Measurements from ENCODE around the gene TBC1D30. TPM values are rescaled to one million over a fixed set of nuclear protein-coding genes. Genes with fewer than 3 reads are reported as not detected.

TBC1D30 gene
- total and polyA plus RNA-seq, 5 donors, result 0.57 to 1.6 (median 1.5) TPM

DNA sequence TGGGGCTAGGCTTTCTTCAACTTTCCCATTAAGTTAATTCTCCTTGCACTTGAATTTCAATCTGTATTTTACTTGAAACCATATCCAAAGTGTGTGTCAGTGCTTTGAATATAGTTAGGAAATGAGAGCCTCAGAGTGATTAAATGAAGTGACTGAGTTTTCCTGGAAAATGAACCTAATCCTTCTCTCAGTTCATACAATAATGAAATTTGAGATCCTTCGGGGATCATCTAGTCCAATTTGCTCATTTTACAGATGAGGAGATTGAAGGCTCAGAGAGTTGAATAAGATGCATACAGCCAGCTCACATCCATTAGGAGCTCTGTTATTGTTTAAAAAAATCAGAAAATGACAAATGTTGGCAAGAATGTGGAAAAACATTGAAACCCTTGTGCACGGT is 18.3 kb upstream of the TBC1D30 start:
- Histone ChIP-seq H3K4me1 (ENCODE audit: control insufficient read depth, insufficient read depth, low read length) (no peaks in the 10 kb centered on the region), H3K27ac (ENCODE audit: low read length) (no peak overlapping the region), H3K4me3 (ENCODE audit: low read length) (no peak overlapping the region), H3K27me3 (ENCODE audit: control insufficient read depth, insufficient read depth) (no peaks in the 10 kb centered on the region), H3K9me3 (ENCODE audit: control insufficient read depth, low read length) (no peaks in the 10 kb centered on the region)
- intact Hi-C loops (cut with DNase I), result loop anchor here in 1 of 4 donors (10.0 kb wide), 1 partner anchor 319 kb away; the partner anchor contains the start of gene WIF1
- ATAC-seq (no peak), DNase-seq (no peak)
- WGBS, result 83% methylated on average over 2 of the region's 2 CpGs

DNA sequence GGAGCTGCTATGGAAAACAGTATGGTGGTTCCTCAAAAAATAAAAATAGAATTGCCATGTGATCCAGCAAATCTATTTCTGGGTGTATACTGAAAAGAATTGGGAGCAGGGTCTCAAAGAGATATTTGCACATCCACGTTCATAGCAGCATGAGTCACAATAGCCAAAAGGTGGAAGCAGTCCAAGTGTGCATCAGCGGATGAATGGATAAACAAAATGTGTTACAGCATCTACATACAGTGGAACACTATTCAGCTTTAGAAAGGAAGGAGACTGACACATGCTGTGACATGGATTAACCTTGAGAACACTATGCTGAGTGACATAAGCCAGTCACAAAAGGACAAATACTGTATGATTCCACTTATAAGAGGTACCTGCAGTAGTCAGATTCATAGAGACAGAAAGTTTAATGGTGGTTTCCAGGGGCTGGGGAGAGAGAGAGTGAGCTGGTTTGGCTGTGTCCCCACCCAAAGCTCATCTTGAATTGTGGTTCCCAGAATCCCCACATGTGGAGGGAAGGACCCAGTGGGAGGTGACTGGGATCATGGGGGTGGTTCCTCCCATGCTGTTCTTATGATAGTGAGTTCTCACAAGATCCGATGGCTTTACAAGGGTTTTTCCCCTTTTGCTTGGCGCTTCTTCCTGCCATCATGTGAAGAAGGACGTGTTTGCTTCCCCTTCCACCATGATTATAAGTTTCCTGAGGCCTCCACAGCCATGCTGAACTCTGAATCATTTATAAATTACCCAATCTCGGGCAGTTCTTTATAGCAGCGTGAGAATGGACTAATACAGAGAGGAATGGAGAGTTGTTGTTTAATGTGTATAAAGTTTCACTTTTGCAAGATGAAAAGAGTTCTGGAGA is 17.6 kb upstream of the TBC1D30 start:
- Histone ChIP-seq H3K4me3 (ENCODE audit: low read length) (no peak overlapping the region), H3K4me1 (ENCODE audit: control insufficient read depth, insufficient read depth, low read length) (no peaks in the 10 kb centered on the region), H3K27ac (ENCODE audit: low read length) (no peak overlapping the region), H3K9me3 (ENCODE audit: control insufficient read depth, low read length) (no peaks in the 10 kb centered on the region), H3K27me3 (ENCODE audit: control insufficient read depth, insufficient read depth) (no peaks in the 10 kb centered on the region)
- no peak for DNase-seq
- intact Hi-C loops (cut with DNase I), result loop anchor here in 1 of 4 donors (10.0 kb wide), 1 partner anchor 318 kb away; the partner anchor contains the start of gene WIF1
- 73% methylated on average over 7 of the region's 7 CpGs for WGBS
- no peak for ATAC-seq

DNA sequence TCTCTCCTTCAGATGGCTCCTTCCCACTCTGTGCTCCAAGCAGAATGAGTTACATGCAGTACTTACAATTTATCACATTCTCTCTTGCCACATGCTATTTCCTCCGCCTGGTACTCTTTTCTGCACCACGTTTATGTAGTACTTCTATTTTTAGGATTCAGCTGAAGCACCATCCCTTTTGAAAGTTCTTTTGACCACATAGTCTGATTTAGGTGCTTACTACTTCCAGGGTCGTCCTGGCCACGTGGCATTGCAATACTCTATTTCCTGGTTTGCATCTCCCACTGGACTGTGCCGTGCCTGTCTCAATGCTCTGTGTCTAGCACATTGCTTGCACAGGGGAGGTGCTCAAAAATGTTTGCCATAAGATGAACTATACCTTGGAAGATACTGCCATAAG is 16.3 kb upstream of the TBC1D30 start:
- no peak overlapping the region for H3K4me3 ChIP-seq (ENCODE audit: low read length)
- intact Hi-C loops (cut with DNase I), result loop anchor here in 1 of 4 donors (10.0 kb wide), 1 partner anchor 317 kb away; the partner anchor contains the start of gene WIF1

DNA sequence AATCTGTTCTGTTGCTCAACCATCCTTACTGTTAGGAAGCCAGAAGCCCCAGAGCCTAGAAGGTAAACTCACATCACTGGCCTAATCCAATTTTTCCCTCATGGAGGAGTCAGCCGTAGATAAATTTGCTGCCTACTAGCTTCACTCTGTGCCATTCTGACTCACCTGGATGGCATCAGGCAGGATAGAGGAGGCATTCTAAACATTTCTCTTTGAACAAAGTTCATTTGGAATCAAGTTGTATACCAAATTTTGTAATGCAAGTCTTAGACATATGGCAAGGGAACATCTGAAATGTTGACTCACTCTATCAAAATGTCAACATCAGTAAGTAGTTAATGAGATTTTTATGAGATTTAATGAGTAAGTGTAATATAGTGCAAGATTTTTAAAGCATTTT is 13.6 kb upstream of the TBC1D30 start:
- H3K27ac ChIP-seq (ENCODE audit: low read length), result no peak overlapping the region
- DNase-seq, result no peak
- intact Hi-C loops (cut with DNase I), result no loop called here
- WGBS, result 89% methylated on average over 1 of the region's 1 CpG
- no peak for ATAC-seq
- H3K9me3 ChIP-seq (ENCODE audit: control insufficient read depth, low read length), result no peaks in the 10 kb centered on the region
- no peaks in the 10 kb centered on the region for H3K4me1 ChIP-seq (ENCODE audit: control insufficient read depth, insufficient read depth, low read length)
- no peak overlapping the region for H3K4me3 ChIP-seq (ENCODE audit: low read length)
- no peaks in the 10 kb centered on the region for H3K27me3 ChIP-seq (ENCODE audit: control insufficient read depth, insufficient read depth)

More for the DNA sequence above, 16.3 kb upstream of the TBC1D30 start:
- 35% methylated on average over 5 of the region's 5 CpGs for WGBS
- DNase-seq (no peak), ATAC-seq (no peak)
- H3K4me1 ChIP-seq (ENCODE audit: control insufficient read depth, insufficient read depth, low read length), result no peaks in the 10 kb centered on the region
- H3K27ac ChIP-seq (ENCODE audit: low read length), result no peak overlapping the region
- H3K27me3 ChIP-seq (ENCODE audit: control insufficient read depth, insufficient read depth), result no peaks in the 10 kb centered on the region
- H3K9me3 ChIP-seq (ENCODE audit: control insufficient read depth, low read length), result no peaks in the 10 kb centered on the region

DNA sequence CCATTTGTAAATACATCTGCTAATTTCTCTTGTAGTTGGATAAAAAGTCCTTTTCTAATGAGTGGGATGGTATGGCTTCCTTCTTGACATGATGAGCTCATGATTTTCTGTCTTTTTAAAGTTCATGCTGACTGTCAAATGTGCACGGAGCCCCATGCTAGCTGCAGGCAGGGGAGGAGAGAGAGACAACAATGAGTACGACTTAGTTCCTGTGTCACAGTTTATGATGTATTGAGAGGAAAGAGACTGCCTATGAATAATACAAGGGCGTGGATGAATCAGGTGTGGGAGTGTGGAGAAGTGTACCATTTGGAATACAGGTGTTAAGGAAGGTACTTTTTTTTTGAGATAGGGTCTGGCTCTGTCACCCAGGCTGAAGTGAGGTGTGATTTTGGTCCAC is 10.7 kb upstream of the TBC1D30 start:
- no peak overlapping the region for H3K4me3 ChIP-seq (ENCODE audit: low read length)
- 67% methylated on average over 3 of the region's 3 CpGs for WGBS
- intact Hi-C loops (cut with DNase I), result no loop called here
- DNase-seq, result no peak
- H3K9me3 ChIP-seq (ENCODE audit: control insufficient read depth, low read length), result no peaks in the 10 kb centered on the region
- no peak overlapping the region for H3K27ac ChIP-seq (ENCODE audit: low read length)
- no peaks in the 10 kb centered on the region for H3K27me3 ChIP-seq (ENCODE audit: control insufficient read depth, insufficient read depth)
- no peaks in the 10 kb centered on the region for H3K4me1 ChIP-seq (ENCODE audit: control insufficient read depth, insufficient read depth, low read length)
- no peak for ATAC-seq

DNA sequence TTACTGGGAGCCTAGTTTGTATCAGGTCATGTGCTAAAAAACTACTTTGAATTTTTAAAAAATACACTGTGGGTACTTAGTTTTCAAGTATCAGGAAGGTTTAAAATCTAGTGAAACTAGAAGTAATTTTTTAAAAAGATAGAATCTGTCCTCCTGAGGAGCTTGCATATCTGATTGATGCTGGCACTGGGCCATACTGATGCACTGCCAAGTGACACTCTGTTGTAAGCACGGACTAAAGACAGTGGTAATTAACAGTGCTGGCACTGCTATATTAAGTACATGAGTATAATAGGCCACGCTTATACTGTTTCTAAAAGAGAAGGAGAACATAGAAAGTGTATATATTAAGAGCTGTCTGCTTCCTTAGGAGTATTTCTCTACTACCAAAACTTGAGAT is 10.0 kb upstream of the TBC1D30 start:
- H3K9me3 ChIP-seq (ENCODE audit: control insufficient read depth, low read length), result no peaks in the 10 kb centered on the region
- no peak overlapping the region for H3K27ac ChIP-seq (ENCODE audit: low read length)
- intact Hi-C loops (cut with DNase I), result no loop called here
- DNase-seq, result peak in 1 of 3 donors; percentile 56
- 34% methylated on average over 2 of the region's 2 CpGs for WGBS
- ATAC-seq, result no peak
- H3K4me3 ChIP-seq (ENCODE audit: low read length), result no peak overlapping the region
- no peaks in the 10 kb centered on the region for H3K27me3 ChIP-seq (ENCODE audit: control insufficient read depth, insufficient read depth)
- no peaks in the 10 kb centered on the region for H3K4me1 ChIP-seq (ENCODE audit: control insufficient read depth, insufficient read depth, low read length)

DNA sequence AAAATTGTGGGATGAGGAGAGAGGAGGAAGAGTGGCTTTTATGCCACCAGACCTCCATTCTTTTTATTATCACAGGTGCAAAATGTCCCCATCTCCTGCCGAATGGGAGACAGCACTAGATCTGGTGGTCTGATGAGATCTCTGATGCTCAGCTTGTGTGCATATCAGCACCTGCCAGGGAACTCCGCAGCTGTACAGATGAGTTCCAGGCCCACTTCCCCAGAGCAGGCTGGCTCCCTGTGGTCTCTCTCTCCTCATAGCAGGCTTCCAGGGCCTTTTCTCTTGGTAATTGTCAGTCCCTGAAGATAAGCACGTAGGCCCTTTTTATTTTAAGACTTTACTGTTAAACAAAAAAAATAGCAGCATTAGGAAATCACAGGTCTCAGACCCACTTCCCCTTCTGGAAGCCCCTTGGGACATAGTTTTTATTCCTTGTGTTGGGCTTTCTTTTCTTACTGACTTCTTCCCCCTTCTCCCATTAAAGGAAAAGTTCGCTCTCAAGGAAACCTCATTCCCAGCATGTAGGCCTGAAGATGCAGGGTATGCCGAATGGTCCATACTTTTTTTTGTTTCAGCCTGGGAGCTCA is 4.5 kb upstream of the TBC1D30 start:
- Histone ChIP-seq H3K27me3 (ENCODE audit: control insufficient read depth, insufficient read depth) (no peaks in the 10 kb centered on the region), H3K27ac (ENCODE audit: low read length) (no peak overlapping the region), H3K4me1 (ENCODE audit: control insufficient read depth, insufficient read depth, low read length) (no peaks in the 10 kb centered on the region), H3K4me3 (ENCODE audit: low read length) (no peak overlapping the region), H3K9me3 (ENCODE audit: control insufficient read depth, low read length) (no peaks in the 10 kb centered on the region)
- WGBS, result 56% methylated on average over 5 of the region's 5 CpGs
- DNase-seq (no peak), ATAC-seq (no peak)
- intact Hi-C loops (cut with DNase I), result no loop called here

DNA sequence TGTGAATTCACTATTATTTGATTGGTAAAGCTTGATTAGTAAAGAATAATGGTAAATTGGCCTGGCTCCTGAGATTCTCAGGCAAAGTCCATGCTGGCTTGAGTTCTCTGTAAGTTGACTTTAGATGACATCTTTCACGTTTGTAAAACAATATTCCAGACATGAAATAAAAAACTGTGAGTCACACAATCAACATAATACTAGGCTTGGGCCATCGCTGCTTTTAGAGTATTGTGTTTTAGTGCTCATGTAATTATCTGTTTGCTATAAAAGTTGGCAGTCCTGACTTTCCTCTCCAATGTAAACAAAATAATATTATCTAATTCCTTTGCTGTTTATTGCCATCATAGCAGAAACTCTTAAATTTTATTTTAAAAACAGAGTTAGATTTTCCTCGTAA is 3.9 kb upstream of the TBC1D30 start:
- WGBS, result 78% methylated on average over 3 of the region's 3 CpGs
- peaks cover 2% of the 10 kb centered on the region for H3K4me1 ChIP-seq (ENCODE audit: control insufficient read depth, insufficient read depth, low read length)
- no peaks in the 10 kb centered on the region for H3K9me3 ChIP-seq (ENCODE audit: control insufficient read depth, low read length)
- H3K4me3 ChIP-seq (ENCODE audit: low read length), result no peak overlapping the region
- ATAC-seq, result no peak
- no peak for DNase-seq
- intact Hi-C loops (cut with DNase I), result no loop called here
- H3K27ac ChIP-seq (ENCODE audit: low read length), result no peak overlapping the region
- no peaks in the 10 kb centered on the region for H3K27me3 ChIP-seq (ENCODE audit: control insufficient read depth, insufficient read depth)

DNA sequence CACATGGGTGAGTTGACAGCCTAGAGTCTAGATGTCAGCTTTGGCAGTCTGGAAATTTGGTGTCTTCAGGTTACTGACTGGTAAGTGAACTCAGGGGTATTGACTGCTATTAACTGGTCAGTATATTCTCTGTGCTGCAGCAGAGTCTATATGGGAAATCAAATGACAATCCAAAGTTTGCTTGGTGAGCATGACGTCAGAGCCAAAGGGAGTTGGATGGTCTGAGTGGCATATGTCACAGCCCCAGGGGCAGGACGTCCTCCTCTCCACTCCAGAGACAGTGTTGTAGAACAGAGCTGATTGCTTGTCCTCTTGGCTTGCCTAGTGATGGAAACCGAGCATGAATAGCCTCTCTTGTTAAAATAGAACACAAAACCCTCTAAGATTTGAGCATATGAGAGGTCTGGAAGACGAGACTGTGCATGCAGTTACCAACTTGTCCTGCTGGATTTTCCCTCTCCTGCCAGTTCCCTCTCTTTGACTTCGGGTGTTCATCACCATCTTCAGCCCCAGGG is 3.3 kb upstream of the TBC1D30 start:
- Histone ChIP-seq H3K9me3 (ENCODE audit: control insufficient read depth, low read length) (no peaks in the 10 kb centered on the region), H3K27ac (ENCODE audit: low read length) (no peak overlapping the region), H3K4me1 (ENCODE audit: control insufficient read depth, insufficient read depth, low read length) (peaks cover 2% of the 10 kb centered on the region), H3K4me3 (ENCODE audit: low read length) (no peak overlapping the region), H3K27me3 (ENCODE audit: control insufficient read depth, insufficient read depth) (no peaks in the 10 kb centered on the region)
- intact Hi-C loops (cut with DNase I), result no loop called here
- ATAC-seq, result no peak
- DNase-seq, result no peak
- WGBS, result 71% methylated on average over 5 of the region's 5 CpGs

DNA sequence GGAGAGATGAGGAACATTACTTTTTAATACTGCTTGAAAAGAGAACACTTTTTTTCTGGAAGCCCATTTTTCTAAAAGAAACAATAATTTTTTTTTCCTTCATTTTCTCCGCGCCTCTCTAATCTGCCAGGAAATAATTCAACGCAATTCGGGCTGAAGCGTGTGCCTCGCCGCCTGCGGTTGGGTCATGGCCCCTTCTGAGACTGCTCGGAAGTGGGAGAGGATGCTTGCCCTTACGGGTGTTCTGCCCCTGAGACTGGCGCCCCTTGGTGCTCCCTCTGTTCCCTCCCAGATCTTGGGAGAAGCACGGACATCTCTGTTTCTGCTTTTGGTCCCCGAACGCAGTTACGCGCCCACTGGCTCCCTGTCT is 332 bp upstream of the TBC1D30 start:
- DNase-seq (no peak), ATAC-seq (peak in 1 of 2 donors; percentile 29)
- WGBS, result 3% methylated on average over 16 of the region's 16 CpGs
- no peaks in the 10 kb centered on the region for H3K9me3 ChIP-seq (ENCODE audit: control insufficient read depth, low read length)
- peak overlapping the region; percentile 34 for H3K4me3 ChIP-seq (ENCODE audit: low read length)
- no peak overlapping the region for H3K27ac ChIP-seq (ENCODE audit: low read length)
- H3K27me3 ChIP-seq (ENCODE audit: control insufficient read depth, insufficient read depth), result no peaks in the 10 kb centered on the region
- H3K4me1 ChIP-seq (ENCODE audit: control insufficient read depth, insufficient read depth, low read length), result peaks cover 2% of the 10 kb centered on the region
- intact Hi-C loops (cut with DNase I), result no loop called here

All from right cardiac atrium (tissue), 5 donors.